GM21723 (cell line): ENCODE results near the gene SLC39A13.
A peak's percentile ranks its signal among the peaks of the same experiment; 100 is the strongest.

Source experiments
- ATAC-seq: cut with Tn5 transposase; IDR thresholded peaks from one replicate; pipeline ENCODE4 v1.9.1; 2021; ENCODE audit warnings: mild to moderate bottlenecking, moderate library complexity; ENCODE audit not compliant: unreplicated experiment

The SLC39A13 gene

DNA sequence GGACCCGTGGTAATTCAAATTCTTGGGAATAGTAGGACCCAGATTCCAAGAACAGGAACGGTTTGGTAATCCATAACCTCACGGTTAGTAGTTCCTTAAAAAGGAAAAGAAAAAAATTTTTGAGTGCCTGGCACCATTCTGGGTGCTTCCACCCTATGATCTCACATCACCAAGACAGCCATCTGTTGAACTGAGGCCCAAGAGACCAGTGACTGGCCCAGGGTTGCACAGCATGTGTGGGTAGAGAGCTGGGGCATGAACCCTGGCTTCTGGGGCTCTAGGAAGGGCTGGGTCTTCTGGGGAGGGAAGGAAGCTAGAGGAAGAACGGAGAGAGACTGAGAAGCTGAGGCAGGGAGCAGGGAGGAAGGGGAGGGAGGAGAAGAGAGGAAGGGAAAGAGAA lies 25.3 kb upstream of the SLC39A13 start:
- no peak for ATAC-seq

DNA sequence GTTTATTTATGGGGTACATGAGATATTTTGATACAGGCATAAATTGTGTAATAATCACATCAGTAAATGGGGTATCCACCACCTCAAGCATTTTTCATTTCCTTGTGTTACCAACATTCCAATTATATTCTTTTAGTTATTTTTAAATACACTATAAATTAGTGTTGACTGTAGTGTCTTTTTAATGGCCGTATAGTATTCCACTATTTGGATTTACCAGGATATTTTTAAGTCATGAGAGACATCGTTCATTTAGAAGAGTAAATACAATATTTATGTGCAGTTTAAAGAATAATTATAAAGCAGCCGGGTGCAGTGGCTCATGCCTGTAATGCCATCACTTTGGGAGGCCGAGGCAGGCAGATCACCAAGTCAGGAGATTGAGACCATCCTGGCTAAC lies 23.9 kb upstream of the SLC39A13 start:
- no peak for ATAC-seq

DNA sequence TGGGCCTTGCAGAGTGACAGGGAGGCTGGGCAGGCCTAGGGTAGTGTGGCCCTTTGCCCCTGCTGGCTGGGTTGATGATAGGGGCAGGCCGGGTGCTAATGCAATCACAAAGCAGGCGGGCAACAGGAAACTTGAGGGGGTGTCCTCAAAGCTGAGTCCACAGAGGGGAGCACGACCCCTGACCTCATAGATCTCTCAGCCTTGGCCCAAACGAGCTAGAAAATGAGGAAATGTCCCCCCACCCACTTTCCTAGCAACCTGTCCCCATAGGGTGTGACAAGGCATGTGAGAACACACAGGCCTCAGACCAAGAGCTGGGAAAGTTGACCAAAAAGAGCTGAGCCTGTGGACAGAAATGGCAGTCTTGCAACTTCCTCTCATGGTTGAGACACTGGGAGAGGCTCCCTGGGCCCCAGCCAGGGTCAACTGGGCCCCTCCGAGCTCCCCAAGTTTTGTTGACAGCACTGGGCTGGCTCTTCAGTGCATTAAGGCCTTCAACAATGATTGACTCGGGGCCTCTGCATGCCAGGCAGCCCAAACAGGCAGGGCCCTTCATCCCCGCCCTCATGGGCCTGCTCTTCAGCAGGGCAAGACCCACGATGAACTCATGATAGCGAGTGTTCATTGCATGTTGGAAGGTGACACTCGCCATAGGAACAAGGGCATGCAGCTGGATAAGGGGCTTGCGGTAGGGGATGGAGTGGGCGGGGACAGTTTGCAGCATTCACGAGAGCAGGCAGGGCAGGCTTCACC lies 20.3 kb upstream of the SLC39A13 start:
- ATAC-seq: no peak

DNA sequence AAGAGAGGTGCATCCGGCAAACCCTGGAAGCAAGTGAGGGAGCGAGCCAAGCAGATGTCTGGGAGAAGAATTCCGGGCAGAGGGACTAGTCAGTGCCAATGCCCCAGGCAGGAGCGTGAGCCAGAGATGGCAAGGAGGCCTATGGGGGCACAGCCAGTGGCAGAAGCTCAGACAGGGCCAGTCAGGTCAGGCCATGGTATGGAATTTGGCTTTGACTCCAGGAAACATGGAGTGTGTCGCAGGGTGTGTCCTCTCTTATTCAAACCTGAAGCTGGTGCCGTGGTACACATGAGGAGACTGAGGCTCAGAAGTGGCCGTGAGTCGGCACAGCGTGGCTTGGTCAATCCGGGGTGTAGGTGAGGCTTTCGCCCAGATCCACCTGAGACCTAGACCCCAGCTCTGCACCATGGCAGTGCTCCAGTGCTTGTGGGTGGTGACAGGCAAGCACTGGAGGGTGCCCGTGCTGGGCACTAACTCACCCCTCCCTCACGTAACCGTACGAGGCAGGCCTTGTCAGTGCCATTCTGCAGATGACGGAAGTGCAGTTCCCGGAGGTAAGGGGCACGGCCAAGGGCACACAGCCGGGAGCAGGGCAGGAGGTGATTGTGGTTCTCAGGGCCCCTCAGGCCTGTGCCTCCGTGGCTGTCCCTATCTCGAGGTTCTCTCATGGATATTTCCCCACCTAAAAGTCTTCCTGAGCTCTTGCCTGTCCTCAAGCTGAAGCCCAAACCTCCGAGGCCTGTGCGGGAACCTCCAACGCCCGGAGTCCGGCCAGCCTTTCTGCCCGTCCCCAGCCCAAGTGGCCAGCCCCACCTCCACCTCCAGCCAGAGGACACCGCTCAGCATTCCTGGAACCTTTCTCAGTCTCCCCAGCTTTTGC lies 19.5 kb upstream of the SLC39A13 start:
- ATAC-seq: no peak

DNA sequence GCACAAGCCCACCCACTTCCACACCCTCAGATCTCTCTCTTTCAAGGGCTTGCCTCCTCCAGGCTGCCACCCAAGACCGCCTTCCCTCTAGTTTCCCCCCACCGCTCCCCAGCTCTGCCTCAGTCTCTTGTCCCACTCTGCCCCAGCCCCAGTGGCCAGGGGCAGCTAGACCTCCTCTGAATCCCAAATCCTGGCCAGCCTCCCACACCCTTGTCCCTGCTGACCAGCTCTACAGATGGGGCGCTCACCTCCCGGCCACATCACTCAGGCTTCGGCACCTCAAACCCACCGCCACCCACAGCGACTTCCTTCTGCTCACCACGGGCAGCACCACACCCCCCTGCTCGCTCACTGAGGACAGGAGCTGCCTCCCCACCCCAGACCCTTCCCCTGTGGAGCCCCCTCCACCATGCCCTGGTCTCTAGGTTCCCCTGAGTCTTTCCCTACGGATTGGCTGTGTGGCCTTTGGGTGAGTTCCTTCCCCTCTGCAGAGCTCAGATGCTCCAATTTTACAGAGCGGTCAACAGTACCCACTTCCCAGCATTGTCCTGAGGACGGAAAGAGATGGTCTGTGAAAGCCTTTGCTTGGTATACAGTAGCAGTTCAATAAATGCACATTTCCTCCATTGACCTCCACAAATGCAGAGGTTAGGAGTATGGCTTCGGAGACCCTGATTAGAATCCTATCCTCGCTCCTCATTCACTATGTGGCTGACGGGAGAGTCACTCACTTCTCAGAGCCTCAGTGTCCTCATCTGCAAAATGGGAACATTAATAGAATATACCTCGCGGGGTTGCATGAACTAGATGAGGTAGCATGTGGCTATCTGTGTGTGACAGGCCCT lies 18.6 kb upstream of the SLC39A13 start:
- ATAC-seq: no peak

DNA sequence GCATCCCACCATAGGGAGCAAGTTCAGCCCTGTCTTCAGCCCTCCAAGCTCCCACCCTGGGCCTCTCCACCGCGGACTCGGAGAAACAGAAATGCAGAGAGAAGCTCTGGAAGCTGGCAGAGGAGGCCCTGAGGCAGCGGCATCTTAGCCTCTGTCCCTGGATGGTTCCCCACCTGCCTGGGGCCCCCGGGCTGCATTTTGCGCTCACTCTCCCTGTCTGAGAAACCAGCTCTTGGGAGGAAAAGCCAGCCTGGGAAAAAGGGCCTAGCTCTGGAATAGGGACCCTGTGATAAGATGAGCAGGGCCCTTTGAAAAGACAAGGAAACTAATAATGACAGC lies 18.0 kb upstream of the SLC39A13 start:
- ATAC-seq: no peak

DNA sequence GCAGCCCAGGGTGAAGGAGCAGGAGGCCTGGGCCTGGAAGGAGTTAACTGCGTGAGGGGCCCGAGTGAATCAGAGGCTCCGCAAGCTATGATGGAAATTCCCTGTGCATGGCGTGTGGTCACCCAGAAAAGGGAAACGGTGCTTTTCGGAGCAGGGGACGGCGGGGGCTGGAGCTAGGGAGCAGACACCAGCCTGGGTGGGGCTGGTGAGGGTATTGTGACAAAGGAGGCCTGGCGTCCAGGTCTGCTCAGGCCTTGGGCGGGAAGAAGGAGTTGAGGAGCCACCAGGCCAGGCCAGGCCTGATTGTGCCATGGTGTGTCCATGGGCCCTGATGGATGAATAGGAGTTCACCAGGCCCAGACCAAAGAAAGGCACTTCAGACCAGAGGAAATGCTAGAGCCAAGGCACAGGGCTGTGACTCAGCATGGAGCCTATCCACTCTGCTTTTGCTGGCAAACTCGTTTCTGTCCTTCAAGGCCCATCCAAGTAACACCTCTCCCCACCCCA lies 17.3 kb upstream of the SLC39A13 start:
- no peak for ATAC-seq

DNA sequence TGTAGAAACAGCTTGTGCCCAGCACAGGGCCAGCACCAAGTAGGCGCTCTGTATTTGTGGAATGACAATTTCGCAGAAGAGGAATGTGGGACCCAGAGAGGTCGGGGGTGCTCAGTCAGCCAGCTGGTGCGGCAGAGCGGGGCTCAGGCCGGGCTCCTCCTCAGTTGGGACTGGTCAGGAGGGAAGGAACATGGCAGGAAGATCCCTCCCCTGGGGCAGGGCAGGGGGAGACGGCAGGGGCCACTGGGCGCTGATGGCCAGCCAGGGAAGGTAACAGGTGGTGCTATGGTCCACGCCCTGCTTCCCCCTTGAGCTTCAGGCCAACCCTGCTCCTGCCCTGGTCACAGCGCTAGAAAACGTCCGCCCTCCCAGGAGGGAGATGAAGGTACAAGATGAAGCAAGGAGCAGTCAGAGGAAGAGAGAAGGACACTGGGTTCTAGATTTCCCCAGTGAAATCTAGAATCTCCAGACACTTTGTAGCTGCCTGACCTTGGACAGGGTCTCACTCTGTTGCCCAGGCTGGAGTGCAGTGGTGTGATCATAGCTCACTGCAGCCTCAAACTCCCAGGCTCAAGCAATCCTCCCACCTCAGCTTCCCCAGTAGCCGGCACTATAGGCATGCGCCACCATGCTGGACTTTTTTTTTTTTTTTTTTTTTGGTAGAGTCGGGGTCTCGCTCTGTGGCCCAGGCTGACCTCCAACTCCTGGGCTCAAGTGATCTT lies 16.5 kb upstream of the SLC39A13 start:
- no peak for ATAC-seq

DNA sequence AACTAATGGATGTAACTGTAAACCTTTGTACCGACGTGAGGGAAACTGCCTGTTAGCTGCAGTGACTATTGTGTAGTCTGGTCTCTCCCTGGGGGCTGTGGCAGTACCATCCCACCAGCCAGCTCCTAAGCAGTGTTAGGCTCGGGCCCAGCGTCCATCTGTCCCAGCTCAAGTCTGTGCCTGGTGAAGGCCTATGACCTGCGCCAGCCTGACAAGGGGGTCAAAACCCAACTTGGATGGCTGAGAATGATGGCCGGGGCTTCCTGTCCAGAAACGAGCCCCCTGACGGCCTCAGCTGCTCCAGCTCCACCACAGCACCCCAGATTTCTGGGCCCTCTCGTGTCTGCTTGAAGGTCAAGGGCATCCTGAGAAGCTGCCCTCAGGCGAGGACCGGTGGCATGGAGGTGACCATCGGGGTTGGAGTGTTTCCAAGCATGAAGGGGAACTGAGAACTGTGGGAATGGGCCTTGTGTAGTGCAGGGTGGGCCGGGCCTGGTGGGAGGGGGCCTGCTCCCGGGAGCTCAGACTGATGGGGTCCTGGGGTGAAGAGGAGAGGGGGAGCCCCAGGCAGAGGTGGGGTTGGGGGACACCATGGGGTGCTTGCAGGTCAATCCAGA lies 15.7 kb upstream of the SLC39A13 start:
- ATAC-seq: no peak

DNA sequence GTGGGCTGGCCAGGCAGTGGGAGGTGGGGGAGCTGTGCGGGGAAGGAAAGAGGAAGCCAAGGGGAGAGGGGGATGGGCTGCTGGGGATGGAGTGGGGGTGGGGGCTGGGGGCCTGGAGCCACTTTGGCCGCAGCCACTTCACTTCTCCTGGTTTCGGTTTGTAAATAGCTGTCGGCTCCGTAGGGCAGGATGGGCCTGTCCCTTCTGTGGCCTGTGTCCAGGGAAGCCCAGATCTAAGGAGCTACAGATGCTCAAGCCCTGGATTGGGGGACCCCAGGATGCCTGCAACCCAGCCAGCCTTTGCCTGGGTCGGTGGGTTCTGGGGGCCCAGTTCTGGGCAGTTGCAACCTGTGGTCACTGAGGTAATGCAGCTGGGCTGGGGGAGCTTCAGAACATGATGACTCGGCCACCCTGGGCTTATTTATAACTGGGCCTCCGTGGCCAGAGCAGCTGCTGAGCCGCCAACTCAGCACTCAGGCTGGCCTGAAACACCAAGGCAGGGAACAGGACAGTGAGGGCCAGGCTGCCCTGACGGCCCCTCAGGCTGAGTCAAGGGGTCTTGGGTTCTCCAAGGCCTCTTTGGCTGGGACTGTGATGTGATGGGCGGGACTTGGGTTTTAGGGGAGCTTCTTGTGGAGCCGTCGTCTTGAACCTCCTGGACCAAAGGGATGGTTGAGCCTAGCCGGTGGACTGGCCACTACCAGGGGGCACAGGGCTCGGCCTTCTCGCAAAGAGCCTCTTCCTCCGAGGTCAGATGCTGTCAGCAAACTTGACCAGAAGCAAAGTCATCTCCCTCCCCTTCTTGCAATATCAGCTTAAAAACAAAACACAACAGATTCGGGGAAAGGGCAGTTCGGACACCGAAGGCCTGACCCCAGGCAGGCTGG lies 15.0 kb upstream of the SLC39A13 start:
- ATAC-seq: no peak

DNA sequence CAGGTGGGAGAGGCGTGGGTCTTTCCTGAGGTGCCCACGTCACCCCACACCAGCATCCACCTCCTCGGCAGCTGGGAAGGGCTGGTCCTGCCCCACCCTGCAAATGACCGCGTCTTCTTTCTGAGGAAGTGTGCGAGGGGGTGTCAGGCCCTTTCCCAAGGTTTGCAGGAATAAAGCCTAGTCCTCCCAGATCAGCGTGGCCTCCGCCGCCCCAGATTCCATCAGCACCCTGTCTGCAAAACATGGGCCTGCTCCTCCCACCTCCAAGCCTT lies 14.4 kb upstream of the SLC39A13 start:
- no peak for ATAC-seq

DNA sequence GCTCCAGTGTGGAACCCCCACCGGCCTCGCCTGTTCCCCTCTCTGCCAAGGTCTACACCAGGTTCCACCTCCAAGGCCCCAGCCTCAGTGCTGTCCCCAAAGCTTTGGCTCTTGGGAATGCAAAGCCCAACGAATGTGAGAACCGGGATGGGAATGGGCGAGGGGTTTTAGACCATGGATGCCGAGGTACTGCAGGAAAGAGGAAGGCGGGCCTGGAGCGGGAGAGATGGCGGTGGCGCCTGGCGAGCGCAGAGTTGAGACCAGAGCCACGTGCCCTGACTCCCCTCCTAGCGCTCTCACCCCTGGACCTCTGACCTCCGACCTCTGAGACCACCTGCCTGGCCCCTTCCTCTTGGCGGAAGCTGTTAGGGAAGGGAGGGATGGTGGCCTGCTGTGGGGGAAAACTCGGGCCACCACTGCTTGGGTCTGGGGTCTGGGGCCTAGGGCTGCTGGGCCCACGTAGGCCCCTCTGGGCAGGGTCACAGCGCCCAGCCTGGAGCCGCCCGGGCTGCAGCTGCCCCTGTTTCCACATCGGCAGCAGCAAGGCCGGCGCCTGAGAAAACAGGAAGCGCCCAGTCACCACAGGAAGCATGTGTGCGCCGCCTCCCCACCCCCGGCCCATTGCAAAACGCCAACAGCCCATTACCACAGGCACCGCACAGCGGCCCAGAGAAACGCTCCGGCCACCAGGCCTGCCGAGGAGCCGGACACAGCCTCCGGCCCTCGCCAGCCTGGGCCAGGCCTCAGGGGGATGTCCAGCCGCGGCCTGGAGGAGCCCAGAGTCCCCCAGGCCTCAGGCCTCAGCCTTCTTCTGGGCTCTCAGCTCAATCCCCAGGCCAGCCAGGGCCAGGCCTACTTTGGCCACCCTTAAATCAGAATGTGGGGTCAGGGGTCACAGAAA lies 13.8 kb upstream of the SLC39A13 start:
- peak; percentile 49 for ATAC-seq

DNA sequence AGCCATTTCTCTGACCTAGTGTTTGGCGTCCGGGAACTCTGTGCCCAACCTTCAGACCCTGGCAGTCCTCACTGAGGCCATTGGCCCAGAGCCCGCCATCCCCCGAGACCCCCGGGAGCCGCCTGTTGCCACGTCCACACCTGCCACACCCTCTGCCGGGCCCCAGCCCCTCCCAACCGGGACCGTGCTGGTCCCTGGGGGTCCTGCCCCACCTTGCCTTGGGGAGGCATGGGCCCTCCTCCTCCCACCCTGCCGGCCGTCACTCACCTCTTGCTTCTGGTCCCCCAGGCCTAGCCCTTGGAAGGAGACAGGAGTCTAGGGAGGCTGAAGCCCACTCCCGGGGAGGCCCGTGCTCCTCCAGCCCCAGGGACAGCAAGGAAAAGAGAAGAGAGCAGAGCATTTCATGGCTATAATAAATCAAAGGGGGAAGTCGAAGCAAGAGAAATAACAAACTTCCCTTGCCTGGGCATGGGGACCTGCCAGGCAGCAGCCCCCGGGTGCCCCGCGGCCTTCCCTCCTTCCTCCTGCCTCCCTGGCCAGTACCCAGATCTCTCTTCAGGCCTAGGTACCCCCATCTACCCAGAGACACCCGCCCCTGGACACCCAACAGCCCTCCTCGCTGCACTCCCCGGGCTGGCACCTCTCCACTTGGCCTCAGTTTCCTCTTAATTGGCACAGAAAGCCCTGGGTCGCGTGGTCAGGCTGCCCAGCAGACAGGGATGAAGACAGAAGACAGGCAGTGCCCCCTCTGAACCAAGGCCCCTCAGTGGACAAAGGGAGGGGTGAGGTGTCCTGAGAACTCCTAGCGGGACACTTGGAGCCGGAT lies 13.0 kb upstream of the SLC39A13 start:
- no peak for ATAC-seq

DNA sequence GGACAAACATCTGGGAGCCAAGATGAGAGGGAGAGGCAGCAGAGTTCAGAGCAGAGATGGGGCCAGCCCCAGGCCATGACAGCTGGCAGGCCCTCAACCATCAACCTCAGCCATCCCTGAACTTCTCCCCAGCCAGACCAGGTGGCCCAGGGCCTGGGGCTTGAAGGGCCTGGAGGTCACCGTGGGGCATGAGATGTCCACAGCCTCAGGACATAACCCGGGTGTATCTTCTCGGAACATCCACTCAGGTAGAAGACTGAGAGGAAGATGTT lies 12.4 kb upstream of the SLC39A13 start:
- ATAC-seq: no peak

DNA sequence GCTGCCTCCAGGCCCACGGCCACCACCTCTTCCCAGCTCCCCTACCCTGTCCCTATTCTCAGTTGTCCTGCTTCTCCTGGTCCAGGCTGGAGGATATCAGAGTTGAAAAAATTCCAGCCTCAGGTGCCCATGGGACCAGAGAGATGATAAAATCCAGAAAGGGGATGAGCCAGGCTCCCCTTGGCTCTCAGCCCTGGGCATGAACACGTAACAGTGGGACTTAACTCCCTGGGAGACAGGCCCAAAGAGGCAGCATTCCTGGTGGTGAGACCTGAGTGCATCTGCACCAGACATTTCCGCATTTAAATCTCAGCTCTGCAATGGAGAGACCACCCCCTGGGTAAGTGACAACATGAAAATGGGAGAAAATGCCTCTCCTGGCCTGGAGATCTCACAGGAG lies 10.4 kb upstream of the SLC39A13 start:
- ATAC-seq: no peak

DNA sequence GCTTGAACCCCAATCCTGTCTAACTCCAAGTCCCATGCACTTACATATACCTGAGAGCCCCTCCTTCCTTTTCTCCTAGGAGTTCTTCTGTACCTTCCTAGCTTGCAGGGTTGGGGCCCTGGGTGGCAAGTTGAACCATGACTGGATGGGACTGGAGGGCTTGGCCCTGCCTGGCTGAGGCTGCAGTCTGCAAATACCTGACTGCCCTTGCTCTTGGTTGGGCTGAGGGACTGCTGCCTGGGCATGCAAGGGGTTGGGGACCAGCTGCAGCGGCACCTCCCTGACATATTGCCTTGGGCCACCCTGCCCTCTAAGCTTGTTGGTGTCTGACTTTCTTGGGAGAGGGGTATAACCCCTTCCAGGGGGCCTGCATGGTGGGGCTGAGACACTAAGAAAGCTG lies 9.8 kb upstream of the SLC39A13 start:
- no peak for ATAC-seq

DNA sequence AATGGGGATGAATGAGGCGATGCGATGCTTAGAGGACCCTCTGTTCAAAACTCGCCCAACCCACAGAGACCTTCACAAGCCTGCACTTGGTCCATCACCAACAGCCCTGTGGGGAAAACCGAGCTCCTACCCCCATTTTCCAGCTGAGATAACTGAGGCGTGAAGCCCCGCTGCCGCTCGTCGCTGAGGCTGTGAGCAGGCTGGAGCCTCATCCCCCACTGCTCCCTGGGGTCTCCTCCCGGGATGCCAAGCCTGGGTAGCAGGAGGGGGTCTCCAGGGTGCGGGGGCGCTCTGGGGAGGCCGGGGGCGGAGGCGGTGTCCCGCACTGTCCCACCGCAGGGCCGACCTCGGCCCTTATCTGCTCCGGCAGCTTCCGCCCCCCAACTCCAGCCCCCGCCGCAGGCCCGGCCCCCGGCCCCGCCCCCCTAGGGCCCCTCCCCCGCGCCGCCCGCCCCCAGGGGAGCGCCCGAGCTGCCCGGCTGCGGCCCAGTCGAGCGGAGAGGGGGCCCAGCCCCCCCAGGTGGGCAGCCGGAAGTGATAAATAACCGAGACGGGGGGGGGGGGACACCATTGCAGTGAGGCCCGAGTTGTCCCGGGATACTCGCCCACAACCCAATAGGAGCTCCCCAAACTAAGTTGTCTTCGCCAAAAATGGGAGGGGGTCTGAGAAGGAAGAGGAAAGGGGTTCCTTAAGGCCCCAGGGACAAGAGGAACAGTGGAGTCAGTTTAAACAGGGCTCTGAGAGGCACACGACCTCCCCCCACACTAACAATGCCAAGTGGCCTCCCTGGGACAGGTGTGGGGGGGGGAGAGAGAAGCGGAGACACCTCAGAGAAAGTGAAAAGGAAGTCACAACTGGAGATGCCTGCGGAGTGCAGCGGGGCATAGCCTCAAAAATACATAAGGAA lies 8.3 kb upstream of the SLC39A13 start:
- ATAC-seq: peak; percentile 52
